CD4-positive, alpha-beta T cell treated with Interleukin-17A for 1 hour (primary cell): Measurements from ENCODE around the gene FNDC3B.
"Not testable (repeated sequence)": the region's sequence is repeated elsewhere in the genome, so short reads cannot be mapped to it uniquely, and the experiment has no call there.

Source experiments
- DNase-seq: peaks from one replicate; pipeline ENCODE4 v3.0.0-alpha.2; 2020

FNDC3B gene

DNA sequence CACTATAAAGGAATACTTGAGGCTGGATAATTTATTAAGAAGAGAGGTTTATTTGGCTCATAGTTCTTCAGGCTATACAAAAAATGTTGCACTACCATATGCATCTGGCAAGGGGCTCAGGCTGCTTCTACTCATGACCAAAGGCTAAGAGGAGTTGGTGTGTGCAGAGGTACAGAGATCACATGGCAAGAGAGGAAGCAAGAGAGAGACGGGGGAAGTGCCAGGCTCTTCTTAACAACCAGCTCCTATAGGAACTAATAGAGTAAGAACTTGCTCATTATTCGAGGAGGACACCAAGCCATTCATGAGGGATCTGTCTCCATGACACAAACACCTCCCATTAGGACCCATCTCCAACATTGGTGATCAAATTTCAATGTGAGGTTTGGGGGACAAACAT, 6.0 kb upstream of the FNDC3B start:
- DNase-seq, result no peak

DNA sequence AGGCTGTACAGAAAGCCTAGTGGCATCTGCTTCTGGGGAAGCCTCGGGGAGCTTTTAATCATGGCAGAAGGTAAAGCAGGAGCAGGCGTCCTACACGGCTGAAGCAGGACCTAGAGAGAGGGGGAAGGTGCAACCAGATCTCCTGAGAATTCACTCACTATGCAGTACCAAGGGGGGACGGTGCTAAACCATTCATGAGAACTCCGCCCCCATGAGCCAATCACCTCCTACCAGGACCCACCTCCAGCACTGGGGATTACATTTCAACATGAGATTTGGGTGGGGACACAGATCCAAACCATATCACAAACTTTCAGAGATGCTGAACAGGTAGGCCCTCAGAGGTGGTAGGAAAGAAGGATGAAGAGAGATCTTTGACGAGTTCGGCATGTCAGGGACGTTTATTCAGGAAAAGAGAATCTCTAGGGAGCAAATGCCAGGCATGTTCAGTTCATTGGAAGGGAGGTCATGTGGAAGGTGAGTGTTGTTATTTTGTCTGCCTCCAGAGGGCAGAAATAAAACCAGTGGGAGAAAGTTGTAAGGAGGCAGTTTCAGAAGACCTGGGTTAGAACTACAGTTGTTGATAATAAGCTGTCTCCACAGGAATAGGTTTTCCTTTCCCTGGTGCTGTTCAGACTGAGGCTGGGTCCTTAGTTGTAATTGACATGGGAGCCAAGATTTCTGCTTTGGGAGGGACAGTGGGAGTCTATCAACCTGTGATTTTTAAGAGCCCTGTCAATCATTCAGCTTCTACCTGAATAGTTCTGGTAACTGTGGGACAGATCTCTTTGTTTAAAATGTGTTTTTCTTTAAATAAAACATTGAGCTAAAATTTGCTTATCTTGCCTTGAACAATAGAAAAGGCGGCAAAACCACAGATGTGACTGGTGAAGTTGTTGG, 4.3 kb upstream of the FNDC3B start:
- peak; percentile 63 for DNase-seq

DNA sequence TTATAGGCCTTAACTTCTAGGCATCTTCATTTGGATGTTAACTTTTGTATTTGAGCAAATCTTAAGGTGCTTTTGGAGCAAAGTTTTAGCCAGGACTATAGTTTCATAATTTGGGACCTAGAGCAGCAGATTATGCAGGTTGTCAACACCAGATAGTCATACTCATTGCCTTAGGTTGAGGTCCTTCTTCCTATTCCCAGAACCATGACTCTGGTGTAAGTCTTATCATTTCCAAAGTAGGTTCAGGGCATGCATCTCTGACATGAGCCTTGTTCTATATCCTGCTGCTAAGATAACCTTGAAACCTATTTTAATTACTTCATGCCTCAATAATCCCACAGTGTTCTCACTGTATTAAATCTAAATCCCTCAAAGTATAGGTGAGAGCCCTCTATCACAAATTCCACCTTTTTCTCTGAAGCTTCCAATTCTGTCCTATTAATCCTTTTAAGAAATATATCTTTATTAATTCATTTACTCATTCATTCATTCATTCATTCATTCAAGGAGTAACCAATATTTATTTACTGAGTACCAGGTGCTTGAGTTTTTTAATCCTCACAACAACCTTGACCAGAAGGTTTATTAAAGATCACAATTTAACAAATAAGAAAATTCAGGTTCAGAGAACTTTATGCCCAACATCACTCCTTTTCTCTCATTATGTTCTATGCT, 2.7 kb upstream of the FNDC3B start:
- DNase-seq, result no peak

DNA sequence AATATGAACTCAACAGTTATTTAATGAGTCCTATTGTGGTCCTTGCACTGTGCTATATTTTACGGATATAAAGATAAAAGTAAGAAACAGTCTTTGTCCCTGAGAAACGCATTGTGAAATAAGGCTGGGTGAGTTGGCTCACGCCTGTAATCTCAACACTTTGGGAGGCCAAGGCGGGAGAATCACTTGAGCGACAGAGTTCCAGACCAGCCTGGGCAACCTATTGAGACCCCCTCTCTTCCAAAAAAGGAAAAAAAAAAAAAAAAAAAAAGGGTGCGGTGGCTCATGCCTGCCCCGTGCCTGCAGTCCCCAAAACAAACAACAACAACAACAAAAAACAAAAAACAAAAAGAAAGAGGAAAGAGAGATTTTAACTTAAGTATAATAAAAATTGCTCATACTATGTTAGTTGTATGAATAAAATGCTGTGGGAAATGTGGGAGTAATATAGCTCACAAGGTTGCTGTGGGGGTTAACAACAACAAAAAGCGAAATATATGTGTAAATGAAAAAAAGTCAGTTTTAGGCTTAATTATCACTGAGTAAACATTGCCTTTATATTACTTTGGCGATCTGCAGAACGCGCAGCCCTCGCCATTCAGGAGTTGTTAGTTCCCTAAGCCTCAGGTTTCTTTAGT, 461 bp upstream of the FNDC3B start:
- DNase-seq, result no peak

DNA sequence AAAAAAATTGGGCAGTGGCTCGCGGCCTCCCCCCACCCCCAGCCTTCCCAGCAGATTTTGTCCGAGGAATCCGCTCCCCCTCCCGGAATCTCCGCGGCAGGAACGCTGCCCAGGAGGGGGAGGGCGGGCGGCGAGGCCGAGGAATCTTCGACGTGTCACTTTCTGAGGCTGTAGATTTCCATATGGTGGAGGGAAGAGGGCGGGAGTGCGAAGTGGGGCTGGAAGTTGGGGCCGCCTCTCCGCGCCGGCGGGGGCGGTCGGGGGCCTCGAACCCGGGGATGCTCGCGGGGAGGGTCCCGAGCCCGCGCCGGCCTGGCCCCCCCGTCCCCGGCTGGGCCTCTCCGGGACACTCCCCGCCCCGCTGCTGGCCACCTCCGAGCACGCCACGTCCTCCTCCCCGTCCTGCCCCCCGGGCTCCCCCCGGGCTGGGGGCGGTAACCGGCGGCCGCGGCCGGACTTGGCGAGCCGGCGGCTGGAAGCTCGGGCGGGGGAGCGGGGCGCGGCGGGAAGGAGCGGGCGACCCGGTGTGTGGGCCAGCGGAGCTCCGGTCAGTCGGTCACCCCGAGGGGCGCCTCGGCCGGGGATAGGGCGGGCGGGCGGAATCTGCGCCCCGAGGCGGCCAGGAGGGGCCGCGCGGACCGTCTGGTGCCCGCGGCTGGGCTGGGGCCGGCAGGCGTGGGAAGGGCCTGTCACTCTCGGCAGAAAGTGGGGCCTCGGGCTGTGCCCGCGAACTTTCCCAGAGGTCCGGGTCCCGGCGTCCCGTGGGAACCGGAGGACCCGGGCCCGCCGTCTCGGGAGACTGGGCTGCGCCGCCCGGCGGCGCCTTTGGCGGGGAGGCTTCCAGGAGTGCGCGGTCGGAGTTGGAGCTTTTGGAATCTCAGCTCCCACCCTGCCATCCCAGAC, 951 bp downstream of the FNDC3B start:
- peak; percentile 48 for DNase-seq

DNA sequence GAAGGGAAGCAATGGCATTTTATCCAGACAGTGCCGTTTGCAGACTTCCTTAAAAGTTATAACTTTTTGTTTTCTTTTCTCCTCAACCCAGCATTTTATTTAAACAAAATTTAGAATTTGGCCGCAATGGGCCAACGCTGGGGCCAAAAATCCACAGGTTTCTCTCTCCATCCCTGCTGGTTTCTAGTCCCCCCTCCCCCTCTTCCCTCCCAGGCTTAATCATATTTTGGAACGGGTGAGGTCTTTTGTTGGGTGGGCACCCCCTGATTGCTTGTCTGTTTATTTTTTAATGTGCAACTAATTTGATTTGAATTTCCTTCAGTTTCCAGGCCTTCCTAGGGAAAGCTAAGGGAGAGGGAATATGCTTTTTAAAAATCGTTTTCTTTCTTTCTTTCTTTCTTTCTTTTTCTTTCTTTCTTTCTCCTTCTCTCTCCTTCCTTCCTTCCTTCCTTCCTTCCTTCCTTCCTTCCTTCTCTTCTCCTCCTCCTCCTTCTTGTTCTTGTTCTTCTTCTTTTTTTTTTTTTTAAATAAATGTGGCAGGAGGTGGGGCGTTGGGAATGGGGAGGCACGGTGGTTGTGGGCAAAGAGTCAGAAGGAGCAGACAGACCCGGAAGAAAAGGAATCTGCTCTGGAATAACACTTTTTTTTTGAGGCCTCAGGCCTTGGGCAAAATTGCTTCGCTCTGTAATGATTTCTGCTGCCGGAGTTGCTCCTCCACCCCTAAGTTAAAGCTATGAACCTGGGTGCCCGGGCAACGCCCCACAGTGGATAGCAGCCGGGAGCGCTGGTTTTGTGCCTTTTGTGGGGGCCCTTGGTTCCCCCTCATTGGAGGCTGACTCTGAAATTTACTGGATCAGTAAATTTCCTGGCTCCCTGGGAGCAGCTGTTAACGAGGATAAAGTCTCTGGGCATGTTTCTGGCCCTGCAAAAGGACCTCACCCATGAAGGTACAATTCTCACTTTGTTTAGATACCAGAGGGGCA, 1.9 kb downstream of the FNDC3B start:
- no peak for DNase-seq

DNA sequence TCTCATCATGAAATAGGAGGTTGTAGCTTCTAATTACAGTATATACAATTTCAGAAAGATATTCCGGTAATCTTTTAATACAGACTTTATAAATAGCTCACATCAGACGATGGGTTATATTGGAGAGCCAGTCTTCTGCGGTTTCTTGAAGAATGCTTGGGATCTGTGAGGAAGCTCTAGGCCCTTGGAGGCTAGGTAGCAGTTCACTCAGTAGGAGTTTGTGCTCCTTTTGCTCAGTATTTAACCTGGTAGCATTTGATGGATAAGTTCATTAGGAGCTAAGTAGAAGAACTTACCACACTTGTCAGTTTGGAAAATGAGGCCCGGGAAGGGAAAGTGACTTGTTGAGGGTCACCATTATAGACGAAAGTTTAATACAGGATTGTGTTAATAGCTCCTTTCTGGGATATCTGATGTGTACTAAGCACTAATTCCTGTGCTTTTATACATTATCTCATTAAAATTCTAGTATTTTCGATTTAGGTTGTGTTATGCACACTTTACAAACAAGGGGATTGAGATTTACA, 2.8 kb downstream of the FNDC3B start:
- no peak for DNase-seq

DNA sequence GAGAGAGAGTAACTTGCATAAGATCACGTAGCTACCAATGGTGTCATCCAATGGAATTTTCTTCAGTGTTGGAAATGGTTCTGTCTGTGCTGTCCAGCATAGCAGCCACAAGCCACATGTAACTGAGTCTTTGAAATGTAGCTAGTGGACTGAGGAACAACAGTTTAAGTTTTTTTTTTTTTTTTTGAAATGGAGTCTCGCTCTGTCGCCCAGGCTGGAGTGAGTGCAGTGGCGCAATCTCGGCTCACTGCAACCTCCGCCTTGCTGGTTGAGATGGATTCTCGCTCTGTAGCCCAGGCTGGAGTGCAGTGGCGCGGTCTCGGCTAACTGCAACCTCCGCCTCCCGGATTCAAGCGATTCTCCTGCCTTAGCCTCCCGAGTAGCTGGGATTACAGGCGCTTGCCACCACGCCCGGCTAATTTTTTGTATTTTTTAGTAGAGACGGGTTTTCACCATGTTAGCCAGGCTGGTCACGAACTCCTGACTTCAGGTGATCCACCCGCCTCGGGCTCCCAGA, 3.3 kb downstream of the FNDC3B start:
- not testable (repeated sequence) for DNase-seq

DNA sequence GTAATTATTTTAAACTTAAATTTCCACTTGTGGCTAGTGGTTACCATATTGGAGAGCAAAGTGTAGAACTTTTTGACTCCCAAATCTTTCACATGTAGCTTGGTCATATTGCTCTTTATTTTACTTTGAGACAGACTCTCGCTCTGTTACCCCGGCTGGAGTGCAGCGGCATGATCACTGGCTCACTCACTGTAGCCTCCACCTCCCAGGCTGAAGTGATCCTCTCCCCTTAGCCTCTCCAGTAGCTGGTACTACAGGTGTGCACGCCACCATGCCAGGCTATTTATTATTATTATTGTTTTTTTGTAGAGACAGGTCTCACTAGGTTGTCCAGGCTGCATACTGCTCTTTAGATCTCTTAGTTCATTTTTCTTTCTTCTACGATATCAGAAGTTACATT, 3.9 kb downstream of the FNDC3B start:
- DNase-seq, result no peak

DNA sequence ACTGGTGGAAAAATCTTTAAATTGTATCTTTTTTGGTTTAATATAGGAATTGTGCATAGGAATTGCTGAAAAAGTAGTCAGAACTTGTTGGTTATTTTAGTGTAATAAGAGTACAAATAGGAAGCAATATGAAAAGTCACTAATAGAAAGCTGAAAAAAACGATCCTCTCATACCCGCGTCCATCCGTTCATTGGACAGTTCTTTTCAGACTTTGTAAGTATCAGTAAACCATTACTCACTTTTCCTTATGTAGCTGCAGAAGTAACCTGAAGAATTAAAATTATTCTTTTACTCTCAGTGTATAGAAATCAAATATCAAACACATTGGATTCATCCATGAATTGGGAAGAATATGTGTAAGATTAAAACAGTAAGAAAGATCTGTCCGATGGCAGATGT, 4.4 kb downstream of the FNDC3B start:
- DNase-seq, result no peak

DNA sequence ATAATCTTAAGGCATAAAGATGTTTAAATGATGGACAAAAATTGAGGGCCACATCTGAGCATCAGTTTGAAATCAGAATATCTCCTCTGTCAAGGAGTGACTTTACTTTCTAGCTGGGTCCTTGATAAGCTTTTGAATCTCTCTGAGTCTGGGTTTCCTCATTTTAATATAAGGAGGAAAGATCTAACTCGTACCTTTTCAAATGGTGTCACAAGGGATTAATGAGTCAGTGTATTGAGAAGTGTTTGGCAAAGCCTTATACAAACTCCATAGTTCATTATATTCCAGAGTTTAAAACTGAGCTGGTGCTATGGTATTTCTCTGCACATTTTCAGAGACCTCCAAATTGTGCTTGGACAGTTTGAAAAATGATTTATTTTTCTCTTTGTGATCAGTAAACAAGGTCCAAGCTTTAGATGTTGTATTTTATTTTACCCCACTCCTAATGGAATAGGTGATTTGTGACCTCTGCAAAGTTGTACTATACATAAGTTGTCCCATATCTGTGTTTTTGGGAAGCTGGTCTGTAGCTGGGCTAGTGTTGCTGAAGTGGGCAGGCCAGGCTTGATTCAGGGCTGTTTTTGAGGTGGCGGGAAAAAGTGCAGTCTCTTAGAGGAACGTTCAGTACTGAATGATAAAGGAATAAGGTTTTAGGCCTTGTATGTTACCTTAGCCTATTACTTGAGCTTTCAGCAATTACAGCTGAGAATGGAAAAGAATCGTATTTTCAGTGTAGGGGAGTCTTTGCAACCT, 5.6 kb downstream of the FNDC3B start:
- no peak for DNase-seq

DNA sequence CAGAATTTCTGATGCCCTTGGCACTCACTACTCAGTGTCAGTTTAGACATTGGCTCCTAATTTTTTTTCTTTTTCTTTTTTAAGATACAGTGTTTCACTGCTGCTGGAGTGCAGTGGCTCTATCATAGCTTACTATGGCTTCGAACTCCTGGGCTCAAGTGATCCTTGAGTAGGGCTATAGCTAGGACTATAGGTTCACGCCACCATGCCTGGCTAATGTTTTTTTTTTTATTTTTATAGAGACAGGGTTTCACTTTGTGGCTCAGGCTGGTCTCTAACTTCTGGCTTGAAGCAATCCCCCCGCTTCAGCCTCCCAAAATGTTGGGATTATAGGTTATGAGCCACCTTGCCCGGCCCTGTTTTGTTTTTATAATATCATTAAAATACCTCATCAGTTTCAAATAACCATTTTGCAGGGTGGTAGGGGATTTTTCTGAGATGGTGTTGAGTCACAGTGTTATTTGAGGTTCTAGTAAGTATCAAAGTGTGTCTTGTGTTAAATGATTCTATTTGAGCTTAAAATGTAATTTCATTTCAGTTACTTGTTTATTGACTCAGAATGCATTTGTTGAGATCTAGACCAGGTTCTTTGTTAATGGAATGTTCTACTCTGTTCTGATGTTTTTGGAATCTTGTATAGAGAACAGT, 7.0 kb downstream of the FNDC3B start:
- no peak for DNase-seq

DNA sequence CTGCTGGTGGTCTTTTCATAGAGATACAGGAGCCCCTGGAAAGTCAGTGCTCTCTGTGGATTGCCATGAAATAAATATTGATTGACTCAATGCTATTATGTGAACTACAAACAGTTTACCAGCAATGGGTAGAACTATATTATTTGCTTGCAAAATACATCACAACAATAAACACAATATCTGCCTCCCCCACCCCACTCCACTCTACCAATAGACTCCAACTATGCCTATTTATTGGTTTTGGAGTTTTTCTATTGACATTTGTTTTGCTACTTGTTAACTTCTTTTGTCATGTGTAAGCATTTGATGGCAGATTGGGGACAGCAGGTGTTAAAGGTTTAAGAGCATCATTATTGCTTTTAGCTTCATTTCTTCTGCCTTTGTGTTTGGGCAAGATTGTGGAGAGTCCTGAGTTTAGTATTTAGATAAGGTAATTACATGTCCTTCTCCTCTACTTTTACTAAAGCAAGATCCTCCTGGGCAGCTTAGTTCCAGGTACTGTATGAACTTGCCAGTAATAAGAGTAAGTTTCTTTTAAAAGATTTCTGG, 8.3 kb downstream of the FNDC3B start:
- no peak for DNase-seq

DNA sequence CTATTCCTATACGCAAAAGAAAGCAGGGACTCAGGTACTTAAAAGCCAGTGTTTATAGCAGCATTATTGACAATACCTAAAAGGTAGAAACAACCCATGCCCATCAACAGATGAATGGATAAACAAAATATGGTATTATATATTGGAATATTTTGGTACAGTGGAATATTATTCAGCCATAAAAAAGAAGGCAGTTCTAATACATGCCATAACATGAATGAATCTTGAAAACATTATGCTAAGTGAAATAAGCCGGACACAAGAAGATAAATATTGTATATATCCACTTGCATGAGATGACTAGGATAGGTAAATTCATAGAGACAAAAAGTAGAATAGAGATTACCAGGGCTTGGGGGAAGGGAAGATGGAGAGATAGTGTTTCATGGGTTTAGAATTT, 9.2 kb downstream of the FNDC3B start:
- no peak for DNase-seq

DNA sequence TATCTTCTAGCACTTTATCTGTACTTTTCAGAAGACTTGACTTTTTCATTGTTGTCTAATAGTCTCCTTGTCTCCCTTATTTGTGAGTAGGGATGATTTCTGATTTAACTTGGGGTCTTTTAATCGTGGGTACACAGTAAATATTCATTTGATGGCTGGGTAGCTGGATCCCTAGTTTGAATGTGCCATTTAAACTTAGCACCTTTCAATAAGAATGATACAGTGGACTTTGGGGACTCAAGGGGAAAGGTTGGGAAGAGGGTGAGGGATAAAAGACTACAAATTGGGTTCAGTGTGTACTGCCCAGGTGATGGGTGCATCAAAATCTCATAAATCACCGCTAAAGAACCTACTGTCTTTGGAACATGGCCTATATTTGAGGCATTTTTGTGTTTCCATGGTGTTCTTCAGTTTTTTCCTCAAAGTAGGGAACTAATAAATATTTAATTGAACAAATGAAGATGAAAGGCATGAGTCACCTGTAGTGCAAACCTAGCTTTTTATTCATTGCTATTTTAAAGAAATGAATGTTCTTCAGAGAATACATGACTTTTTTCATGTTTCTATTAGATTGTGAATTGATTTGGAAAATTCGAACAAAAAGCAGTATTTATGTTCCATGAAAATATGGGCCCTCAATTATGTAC, 12.1 kb downstream of the FNDC3B start:
- DNase-seq, result no peak

DNA sequence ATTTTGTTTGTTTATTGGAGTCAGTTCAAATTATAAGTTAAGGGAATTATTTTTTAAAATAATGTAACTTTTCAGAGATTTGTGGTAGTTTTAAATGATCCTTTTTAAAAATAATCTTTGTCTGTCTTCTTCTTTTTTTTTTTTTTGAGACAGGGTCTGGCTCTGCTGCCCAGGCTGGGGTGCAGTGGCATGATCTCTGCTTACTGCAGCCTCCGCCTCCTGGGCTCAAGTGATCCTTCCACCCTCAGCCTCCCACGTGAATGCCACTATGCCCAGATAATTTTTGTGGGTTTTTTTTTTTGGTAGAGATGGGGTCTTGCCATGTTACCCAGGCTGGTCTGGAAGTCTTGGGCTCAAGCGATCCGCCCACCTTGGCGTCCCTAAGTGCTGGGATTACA, 12.6 kb downstream of the FNDC3B start:
- no peak for DNase-seq

DNA sequence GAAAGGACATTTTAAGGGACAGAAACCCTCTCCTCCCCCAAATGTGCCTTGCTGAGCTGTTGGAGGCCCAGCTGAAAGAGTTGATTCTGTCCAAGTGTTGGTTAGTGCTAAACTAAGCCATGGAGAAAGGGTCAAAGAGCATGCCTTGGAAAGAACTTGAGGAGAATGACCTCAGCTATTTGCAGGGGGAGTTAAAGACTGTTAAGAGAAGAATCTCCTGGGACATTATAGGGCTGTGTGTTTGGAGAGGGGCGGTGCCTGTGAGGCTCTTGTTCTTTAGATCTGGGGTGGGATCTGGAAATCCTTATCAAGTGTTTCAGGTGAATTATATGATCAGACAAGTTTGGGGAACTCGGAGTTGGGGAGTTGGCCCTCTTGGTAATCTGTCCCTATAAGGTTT, 13.0 kb downstream of the FNDC3B start:
- no peak for DNase-seq

DNA sequence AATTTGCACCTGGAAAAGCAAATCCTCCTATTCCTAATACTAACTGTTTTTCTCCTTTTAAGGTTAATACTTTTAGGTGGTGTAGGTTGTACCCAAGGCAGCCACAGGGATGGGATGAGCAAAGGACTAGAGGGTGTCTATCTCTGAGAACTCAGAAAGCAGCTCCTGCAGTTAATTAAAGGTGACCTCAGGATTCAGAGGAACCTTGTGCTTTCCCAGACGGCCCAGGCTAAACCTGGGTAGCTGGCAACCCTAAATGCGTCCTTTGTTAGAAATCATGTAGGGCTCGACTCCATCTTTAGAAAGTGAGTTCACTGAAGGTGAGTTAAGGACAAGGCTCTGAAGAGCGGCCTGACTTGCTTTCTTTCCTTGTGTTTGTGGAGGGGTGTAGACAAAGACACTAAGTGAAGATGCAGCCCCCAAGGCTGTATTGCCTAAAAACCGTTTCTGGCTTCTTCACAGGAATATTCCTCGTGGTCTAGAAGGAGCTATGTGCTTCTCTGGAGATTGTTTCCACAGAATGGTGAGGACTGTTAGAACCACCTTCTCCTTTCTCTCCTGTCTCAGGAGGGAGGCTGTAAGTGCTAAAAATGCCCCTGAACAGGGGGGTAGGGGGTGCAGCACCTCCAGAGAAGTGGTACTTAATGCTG, 14.9 kb downstream of the FNDC3B start:
- DNase-seq, result no peak
